C4-2B (cell line): ENCODE data around the gene NFYA.

ENCODE experiments used
- CTCF ChIP-seq: fragments of 450-650 bp; conservative IDR thresholded peaks from 2 replicates; pipeline ENCODE4 v1.5.1; 2017; ENCODE audit warnings: mild to moderate bottlenecking
- ZFX ChIP-seq: fragments of 450-650 bp; IDR thresholded peaks from 2 replicates; pipeline ENCODE4 v1.6.1; 2017

GRCh38 chr6:41047745-41048732 lies 24.7 kb upstream of the NFYA start:
- TF ChIP-seq CTCF: no peak
- no peak for TF ChIP-seq ZFX
